Pulmonary artery endothelial cell (primary cell): ENCODE data around the gene SIX2. TPM values are rescaled to one million over a fixed set of nuclear protein-coding genes. Genes with fewer than 3 reads are reported as not detected.

Source experiments
- DNase-seq: peaks from one replicate; pipeline ENCODE4 v3.0.0-alpha.2; 2011; ENCODE audit warnings: low read depth, low spot score
- total RNA-seq: library from RNA; depleted of rRNA; stranded (reverse); fragments of >200 nt; gene quantifications from 2 replicates; pipeline ENCODE4 v1.2.3, GENCODE V29; 2014

SIX2 gene
- total RNA-seq, 1 donor from 2014 or later = 0.20 TPM

DNA sequence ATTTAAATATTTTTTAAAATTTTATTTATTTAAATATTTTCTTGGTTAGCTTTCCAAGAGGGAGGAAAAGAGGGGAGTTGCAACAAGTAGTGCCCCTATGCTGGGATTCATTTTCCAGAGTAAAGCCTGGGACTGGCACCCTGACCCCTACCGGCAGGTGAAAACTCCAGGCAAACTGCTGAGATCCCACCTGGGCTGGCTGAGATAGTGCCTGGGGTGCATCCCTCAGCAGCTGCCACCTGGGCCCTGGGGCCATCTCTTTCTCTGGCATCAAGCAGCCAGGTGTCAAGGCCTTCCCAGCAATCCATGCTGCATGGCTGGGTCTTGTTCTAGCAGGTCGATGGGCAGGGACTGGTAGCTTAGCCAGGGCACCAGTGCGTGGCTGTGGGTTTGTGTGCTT is 6.6 kb downstream of the SIX2 start:
- DNase-seq = no peak

DNA sequence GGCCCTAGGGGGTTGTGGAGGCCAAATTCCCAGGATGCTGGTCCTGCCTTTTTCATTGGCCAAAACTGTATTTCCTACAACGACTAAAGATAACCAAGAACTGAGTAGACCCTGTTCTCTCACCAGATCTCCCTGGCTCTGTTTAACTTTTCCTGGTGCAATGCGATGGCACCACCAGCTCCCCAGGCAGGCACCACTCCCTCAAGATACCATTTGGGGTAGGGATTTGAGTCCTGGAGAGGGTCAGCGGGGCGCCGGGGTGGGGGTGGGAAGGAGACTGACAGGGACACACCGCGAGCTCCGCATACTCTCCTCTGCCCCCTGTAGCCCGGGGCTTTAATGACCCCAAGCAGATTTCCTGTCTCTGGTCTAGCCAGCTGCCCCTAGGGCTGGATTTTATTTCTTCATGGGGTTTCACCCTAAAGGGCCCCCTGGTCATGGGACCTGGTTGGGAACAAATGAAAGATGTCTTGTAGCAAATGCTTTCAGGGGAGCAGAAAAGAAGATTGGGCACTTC is 7.3 kb downstream of the SIX2 start:
- DNase-seq = no peak

DNA sequence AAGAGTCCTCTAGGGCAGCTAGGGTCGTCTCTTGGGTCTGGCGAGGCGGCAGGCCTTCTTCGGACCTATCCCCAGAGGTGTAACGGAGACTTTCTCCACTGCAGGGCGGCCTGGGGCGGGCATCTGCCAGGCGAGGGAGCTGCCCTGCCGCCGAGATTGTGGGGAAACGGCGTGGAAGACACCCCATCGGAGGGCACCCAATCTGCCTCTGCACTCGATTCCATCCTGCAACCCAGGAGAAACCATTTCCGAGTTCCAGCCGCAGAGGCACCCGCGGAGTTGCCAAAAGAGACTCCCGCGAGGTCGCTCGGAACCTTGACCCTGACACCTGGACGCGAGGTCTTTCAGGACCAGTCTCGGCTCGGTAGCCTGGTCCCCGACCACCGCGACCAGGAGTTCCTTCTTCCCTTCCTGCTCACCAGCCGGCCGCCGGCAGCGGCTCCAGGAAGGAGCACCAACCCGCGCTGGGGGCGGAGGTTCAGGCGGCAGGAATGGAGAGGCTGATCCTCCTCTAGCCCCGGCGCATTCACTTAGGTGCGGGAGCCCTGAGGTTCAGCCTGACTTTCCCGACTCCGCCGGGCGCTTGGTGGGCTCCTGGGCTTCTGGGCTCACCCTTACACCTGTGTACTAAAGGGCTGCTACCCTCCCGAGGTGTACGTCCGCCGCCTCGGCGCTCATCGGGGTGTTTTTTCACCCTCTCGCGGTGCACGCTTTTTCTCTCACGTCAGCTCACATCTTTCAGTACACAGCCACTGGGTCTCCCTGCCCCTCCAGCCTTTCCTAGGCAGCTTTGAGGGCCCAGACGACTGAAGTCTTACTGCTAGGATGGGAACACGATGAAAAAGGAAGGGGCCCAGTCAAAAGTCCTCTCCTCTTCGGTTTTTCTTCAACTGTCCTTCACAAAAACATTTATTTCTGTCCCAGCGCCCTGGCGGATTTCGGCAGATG is 8.1 kb downstream of the SIX2 start:
- no peak for DNase-seq

DNA sequence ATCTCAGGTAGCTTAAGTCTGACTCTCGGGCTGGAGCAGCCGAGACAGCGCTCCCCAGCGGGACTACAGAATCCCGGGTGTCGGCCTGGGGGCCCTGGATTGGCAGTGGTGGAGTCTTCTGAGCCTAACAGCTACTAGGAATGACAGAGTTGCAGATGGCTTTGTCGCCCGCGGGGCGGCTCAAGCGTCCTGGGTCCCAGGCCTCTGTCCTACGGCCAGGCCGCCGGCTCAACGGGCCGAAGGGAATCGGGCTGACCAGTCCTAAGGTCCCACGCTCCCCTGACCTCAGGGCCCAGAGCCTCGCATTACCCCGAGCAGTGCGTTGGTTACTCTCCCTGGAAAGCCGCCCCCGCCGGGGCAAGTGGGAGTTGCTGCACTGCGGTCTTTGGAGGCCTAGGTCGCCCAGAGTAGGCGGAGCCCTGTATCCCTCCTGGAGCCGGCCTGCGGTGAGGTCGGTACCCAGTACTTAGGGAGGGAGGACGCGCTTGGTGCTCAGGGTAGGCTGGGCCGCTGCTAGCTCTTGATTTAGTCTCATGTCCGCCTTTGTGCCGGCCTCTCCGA is 8.8 kb downstream of the SIX2 start:
- DNase-seq = no peak

DNA sequence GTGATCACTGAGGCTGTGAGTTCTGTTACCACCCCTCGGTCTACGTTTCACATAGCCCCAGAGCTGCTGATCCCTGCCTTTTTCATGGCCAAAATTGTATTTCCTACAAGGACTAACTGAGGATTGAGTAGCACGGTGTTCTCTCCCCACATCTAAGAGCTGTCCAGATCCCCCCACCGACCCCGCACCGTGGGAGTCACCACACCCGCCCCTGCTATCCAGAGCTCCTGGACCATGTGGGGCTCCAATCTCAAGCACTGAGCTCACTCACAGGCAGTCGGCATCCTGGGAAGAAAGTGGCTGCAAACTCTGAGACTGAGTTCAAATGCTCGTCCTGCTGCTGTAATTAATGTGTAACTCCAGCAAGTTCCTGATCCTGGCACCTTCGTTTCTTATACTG is 9.7 kb downstream of the SIX2 start:
- no peak for DNase-seq

DNA sequence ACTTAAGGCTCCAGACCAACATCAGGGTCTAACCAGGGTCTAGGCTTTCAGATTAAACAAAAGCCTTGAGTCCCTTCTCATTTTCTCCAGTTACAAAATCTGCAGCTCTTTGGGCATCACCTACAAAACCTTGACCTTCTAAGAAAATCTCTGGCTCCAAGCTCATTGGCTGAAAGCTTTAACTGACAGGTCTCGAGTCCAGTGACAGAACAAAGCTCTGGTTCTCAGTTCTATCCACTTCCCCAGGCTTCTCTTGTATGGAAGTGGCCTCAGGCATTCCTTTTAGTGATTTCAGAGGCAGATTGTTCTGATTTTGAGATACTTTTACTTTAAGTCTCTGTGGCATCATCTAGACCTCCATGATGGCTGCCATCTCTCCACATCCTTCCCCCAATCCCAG is 11.3 kb downstream of the SIX2 start:
- DNase-seq = no peak

DNA sequence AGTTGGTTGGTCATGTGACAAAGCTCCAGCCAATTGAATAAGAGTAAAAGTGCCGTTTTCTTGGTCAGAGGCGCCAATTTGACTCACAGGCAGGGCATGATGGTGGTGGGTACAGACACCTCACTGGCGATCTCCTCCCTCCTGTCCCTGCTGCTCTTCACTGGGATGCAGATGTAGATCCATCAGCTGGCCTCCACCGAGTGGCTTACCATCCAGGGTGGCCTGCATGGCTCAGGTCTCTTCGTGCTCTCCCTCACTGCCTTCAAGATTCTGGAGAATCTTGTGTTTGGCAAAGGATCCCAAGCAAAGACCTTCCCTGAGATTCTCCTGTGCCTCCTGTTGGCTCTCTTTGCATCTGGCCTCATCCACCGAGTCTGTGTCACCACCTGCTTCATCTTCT is 12.9 kb downstream of the SIX2 start:
- no peak for DNase-seq

DNA sequence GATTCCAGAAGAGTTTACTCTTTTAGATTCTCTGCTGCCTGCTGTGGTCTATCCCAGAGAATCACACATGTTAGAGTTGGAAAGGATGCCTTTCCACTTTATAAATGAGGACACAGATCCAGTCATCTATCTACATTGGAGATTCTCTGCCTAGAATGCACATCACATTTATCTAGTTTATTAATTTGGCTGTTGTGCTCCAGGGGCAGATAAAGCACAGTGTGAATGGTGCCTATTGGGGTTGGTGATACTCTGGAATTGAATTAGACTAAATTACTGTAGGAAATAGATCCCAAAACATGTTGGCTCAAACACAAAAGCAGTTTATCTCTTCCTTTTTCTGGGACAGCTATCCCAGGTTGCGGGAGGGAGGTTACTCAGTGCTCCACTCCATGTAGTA is 14.9 kb downstream of the SIX2 start:
- no peak for DNase-seq

DNA sequence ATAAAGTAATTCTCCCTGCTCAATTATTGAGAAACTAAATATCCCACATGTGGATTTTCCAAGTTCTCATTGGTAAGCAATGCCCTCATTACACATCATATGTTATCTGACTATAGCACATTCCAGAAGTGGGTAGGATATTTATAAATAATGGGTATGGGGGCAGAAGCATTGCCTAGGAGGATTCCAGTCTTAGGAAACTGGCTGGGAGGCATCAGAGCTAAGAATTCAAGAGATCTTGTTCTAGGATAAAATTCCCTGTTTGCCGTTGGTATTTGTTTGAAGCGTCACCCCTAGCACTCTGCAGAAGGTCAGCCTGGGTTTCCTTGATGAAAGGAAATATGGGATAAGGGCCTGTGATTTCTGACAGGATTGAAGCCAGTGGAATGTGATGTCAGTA is 20.1 kb downstream of the SIX2 start:
- no peak for DNase-seq

DNA sequence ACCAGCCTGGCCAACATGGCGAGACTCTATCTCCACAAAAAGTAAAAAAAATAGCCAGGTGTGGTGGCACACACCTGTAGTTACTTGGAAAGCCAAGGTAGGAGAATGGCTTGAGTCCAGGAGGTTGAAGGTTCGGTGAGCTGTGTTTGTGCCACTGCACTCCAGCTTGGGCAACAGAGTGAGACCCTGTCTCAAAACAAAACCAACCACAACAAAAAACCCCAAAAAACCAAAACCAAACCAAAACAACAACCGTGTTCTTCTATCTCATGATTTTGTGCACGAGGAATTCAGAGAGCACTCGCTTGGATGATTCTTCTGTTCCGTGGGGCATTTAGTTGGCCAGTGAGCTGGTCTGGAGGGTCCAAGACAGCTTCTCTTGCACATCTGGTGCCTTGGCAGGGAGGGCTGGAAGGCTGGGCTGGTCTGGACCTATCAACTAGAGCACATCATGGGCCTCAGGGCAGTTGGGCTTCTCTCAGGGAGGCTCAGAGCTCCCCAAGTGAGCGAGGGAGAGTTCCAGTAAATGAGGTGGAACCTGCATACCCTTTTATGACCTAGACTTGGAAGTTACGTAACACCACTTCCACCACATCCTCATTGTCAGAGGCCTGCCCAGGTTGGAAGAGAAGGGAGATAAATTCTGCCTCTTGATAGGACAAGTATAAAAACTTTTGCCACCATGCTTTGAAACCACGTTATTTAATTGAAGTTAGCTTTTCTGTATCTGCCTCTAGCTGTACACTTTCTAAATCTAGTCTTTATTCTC is 25.2 kb downstream of the SIX2 start:
- no peak for DNase-seq

DNA sequence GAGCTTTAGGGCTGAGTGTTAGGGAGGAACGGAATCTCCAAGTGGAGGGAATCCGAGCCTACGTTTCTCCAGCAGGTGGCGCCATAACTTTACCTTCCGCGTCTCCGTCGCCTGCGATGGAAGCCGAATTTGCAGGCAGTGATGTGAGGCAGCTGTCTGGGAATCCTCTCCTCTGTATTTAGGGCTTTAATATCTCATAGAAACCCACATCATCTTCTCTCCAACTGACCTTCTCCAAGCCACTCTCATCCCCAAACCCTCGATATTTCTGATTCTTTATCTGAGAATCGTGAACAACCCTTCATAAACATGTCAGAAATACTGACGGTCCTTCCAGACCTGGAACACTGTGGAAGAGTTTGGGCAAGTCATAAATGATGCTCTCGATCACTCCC is 27.5 kb downstream of the SIX2 start:
- DNase-seq = peak; percentile 19

DNA sequence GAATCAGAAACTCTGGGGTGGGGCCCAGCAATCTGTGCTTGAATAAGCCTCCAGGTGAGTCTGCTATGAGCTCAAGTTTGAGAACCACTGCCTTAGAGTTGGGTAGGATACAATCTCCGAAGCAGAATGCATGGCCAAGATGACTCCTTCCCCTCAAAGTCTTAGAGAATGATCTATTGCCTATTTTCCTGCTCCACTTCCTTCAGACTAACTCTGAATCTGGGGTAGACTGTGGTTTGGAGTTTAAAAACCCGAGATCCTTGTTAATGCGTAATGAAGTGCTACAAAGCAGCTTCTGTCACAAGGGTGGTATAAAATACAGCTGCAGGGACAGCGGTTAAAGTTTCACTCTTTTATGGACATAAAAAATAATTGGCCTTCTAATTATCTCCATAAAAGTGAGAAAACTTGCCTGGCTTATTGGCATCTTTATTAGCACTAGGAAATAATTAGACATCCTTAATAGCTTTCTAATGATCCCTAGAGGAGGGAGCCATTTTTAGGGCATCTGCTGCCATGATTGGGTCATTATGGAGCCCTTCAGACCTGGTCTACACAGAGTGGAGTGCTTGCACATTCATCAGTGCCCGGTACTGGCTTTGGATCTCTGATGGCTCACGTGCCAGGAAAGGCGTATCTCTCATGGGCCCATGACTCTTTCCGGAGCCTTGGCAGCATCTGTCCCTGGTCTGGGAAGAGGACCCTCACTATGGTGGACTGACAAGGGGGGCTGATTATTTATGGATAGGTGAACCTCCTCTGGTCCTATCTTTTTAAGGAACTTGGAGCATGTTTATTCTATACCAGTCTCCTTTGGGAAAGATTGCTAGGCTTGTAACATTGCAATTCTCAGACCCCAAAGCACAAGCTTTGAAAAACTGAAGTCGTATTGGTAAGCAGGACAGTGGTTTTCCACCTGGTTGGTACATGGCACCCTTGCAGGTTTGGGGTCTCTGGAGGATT is 28.2 kb downstream of the SIX2 start:
- DNase-seq = no peak

DNA sequence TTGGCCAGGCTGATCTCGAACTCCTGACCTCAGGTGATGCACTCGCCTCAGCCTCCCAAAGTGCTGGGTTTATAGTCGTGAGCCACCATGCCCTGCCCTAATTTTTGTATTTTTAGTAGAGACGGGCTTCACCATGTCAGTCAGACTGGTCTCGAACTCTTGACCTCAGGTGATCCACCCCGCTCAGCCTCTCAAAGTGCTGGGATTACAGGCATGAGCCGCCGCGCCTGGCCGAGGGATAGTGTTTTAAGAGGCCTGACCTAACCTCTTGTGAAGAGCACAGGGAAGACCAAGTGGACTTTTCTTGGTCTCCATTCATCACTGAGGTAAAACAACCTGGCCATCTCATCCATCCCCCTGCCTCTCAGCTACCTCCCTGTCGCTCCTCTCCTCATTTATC is 29.7 kb downstream of the SIX2 start:
- no peak for DNase-seq

DNA sequence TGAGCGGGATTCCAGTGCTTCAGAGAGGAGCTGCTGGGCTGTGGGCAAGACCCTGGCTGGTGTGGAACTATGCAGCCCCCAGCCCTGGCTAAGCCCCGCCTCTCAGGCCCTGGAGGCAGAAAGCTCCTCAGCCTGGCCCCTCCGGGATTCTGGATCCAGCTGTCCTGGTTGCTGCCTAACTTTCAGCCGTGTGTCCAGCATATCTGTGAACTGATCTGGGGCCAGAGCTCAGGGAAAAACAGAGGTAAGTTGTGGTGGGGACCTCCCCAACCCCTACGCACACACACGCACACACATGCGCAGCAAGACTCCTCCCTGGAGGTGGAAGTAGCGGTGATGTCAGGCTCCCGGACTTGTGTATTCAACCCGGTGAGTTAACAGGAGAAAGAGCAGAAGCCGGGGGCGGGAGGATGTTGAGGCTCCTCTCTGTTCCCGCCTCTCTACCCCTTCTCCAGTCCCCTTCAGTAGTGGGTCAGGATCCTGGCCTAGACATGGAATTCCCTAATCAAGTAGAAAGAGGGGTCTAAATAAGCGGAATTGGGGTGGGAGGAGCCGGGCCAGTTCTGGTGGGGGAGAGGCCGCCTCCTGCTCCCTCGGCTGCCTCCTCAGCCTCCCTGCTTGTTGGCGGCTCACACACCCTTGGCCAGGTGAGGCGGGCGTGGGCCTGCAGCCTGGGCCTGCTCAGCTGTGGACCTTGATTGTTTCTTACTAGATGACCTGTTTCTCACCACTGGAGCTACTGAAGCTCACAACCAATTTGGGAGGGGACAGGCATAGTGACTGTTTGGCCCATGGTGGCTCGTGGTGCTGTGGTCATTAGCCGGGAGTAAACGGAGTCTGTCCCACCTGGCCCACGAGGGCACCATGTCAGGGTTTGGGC is 33.4 kb downstream of the SIX2 start:
- no peak for DNase-seq

DNA sequence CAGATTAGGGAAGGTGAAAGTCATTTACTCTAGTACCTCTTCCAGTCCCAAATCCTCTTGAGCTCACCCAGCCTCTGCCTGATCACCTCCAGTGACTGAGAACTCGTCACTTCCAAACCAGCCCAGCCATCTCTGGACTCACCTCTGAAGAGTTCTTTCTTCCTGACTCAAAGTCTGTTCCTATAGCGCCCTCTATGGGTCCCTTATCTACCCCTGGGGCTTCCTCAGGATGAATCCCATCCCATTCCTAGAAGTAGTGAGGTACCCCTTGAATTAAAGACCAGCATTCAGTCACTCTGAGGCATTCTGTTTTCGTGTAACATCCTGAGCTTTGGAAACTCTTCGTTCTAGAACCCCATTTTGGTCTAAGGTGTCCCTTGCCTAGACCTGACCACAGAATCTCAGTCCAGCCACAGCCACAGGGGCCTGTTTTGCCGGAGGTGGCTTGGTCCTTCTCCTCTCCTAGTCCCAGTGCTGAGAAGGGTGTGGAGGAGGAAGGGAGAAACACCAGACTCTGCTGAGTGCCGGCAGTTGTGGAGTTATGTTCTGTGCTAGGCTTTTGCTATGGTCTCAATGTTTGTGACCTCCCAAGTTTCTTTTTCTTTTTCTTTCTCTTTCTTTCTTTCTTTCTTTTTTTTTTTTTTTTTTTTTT is 35.1 kb downstream of the SIX2 start:
- peak; percentile 5 for DNase-seq

DNA sequence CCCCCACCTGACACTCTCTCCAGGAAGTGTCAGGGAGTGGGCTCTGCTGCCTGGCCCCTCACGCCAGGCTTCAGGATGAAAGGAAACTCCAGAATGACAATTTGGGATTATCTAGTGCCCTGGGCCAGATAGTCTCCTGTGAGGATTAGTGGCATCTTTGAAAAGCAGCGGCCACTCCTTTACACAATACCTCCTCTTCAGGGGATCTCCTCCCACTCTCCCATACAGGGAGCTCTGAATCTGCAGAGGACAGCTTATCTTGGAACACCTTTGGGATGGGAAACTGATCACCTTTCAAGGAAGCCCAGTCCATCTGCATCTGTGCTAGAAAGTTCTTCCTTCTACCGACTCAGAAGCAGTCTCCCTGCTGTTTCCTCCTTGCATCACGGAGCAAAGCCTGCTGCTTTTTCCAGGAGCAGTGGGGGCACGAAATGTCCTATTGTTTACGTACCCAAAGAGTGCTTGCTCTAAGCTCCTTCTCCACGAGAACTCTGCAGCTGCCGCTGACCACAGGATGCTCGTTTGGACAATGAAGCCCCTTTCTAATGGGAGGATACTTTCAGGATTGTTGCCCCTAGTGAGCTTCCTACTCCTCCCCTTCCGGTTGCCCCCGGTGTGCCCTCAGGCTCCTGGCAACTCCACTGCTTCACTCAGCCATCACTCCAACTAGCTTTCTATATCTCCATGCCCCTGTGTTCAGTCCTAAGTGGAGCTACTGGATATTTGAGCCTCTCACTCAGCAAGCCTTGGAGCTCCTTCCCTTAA is 36.3 kb downstream of the SIX2 start:
- no peak for DNase-seq

DNA sequence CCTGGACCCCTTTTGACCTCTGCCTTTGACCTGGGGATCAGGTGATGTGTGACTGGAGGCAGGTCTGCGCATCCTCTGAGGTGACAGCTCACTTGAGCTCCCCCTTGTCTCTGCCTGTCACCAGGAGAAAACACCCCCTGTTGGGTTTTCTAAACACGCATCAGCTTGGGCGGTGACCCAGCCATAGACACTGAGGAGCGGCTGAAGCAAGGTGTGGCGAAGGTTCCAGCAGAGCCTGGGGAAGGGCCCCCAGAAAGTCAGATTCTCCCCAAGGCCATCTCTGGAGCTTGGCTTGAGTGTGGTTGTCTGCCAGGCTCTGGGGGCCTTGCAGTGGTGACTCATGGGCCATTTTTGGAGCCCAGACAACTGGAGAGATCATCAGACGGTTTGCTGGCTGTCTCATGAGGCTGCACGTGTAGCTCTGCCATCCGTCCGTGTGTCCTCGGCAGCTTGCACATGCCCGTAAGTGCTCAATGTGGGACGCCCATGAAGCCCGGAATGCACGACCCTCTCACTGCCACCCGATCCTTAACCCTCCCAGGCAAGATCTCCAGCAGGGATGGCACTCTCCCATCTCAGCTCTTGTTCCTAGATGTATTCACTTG is 38.3 kb downstream of the SIX2 start:
- no peak for DNase-seq

DNA sequence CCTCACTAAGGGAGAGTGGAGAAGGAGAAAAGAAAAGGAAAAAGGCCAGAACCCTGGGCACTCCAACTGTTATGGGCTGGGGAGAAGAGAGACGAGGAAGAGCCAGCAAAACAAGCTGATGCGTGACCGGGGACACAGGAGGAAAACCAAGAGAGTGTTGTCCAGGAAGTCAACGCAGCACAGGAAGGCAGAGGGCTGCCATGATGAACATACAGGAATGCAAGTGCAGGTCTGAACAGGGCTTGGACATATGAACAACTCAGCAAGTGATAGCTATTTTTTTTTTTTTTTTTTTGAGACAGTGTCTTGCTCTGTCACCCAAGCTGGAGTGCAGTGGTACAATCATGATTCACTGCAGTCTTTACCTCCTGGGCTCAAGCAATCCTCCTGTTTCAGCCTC is 39.3 kb downstream of the SIX2 start:
- no peak for DNase-seq
